Measurements from ENCODE around the gene MIAT. TPM values are rescaled to one million over a fixed set of nuclear protein-coding genes. Genes with fewer than 3 reads are reported as not detected.

Gene MIAT
- total RNA-seq, 2 donors from 2014 or later, result 1.2 to 4.4 TPM

DNA sequence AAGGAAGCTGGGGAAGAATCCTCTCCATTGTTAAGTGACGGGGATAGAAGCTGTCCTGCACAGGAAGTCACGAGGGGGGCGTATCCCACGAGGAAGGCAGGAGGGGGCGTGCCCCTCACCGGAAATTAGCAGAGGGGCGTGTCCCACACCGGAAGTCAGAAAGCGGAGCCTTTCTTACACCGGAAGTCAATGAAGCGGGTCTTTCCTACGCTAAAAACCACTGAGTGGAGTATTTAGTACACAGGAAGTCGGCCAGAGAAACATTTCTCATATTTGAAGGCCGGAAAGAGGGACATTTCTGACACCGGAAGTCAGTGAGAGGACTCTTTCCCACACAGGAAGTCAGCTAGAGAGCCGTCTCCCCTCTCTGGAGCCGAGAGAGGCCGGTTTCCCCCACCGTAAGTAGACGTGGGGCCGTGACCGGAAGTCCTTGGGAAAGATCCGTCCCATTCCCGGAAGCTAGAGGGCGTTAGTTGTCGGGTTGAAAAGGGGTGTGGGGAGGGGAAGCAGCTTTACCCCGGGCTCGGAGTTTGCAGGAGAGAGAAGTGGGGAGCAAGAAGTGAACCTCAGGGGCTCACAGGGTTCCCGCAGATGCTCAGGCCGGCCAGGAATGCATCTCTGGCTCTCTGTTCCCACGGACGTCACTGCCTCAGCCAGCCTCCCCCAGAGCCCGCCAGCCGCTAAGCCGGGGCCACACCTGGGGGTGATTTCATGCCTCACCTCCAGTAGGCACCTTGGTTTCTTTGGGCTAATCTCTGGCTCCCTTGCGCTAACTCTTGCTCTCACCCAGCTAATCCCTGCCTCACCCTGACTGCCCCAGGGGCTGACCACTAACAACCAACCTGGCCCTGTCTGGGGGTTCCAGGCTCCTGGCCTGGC lies 15.4 kb downstream of the MIAT start:
- Mint-ChIP-seq H3K27me3 (ENCODE audit: insufficient read depth) (no peaks in the 10 kb centered on the region), H3K36me3 (ENCODE audit: low read depth) (no peaks in the 10 kb centered on the region), H3K4me3 (peak overlapping the region; percentile 82), H3K27ac (peak overlapping the region; percentile 98), H3K4me1 (peaks cover 19% of the 10 kb centered on the region), H3K9me3 (no peaks in the 10 kb centered on the region)
- Histone ChIP-seq H3K27me3 (ENCODE audit: control insufficient read depth, insufficient read depth, low read length, poor library complexity, severe bottlenecking) (no peaks in the 10 kb centered on the region), H3K36me3 (ENCODE audit: control insufficient read depth, insufficient read depth, low read length) (no peaks in the 10 kb centered on the region), H3K9me3 (ENCODE audit: control insufficient read depth, low read length) (no peaks in the 10 kb centered on the region), H3K4me1 (ENCODE audit: control insufficient read depth, insufficient read depth, low read length) (no peaks in the 10 kb centered on the region), H3K4me3 (ENCODE audit: low read length) (peak overlapping the region; percentile 83), H3K27ac (ENCODE audit: low read depth, low read length) (peak overlapping the region; percentile 90), H3K9ac (ENCODE audit: extremely low read depth, low read length, poor library complexity, severe bottlenecking) (peak overlapping the region; percentile 64)
- TF ChIP-seq CTCF (conservative IDR thresholded peaks at IDR 0.05), result peak; percentile 75
- DNase-seq, result peak; percentile 96
- 14 to 27% methylated on average over 27 to 36 of the region's 36 CpGs for WGBS, 2 experiments (ENCODE audit: insufficient coverage in 1 of 2, insufficient read length in 1 of 2)

GRCh38 chr22:26673486-26673885 lies 16.1 kb downstream of the MIAT start:
- peak overlapping the region; percentile 64 for H3K9ac ChIP-seq (ENCODE audit: extremely low read depth, low read length, poor library complexity, severe bottlenecking)
- no peak for TF ChIP-seq CTCF (conservative IDR thresholded peaks at IDR 0.05)
- no peak for DNase-seq

GRCh38 chr22:26674211-26675190 lies 17.1 kb downstream of the MIAT start:
- peak; percentile 11 for TF ChIP-seq CTCF (conservative IDR thresholded peaks at IDR 0.05)
- Mint-ChIP-seq H3K4me3 (peak overlapping the region; percentile 82), H3K36me3 (ENCODE audit: low read depth) (no peaks in the 10 kb centered on the region), H3K27ac (peak overlapping the region; percentile 19), H3K27me3 (ENCODE audit: insufficient read depth) (no peaks in the 10 kb centered on the region), H3K4me1 (peaks cover 22% of the 10 kb centered on the region), H3K9me3 (no peaks in the 10 kb centered on the region)
- no peaks in the 10 kb centered on the region for H3K4me1 ChIP-seq (ENCODE audit: control insufficient read depth, insufficient read depth, low read length)
- WGBS, 2 experiments (ENCODE audit: insufficient coverage in 1 of 2, insufficient read length in 1 of 2), result 92 to 94% methylated on average over 6 to 9 of the region's 9 CpGs
- no peak overlapping the region for H3K9ac ChIP-seq (ENCODE audit: extremely low read depth, low read length, poor library complexity, severe bottlenecking)
- no peaks in the 10 kb centered on the region for H3K9me3 ChIP-seq (ENCODE audit: control insufficient read depth, low read length)
- peak overlapping the region; percentile 83 for H3K4me3 ChIP-seq (ENCODE audit: low read length)
- no peaks in the 10 kb centered on the region for H3K36me3 ChIP-seq (ENCODE audit: control insufficient read depth, insufficient read depth, low read length)
- H3K27ac ChIP-seq (ENCODE audit: low read depth, low read length), result no peak overlapping the region
- H3K27me3 ChIP-seq (ENCODE audit: control insufficient read depth, insufficient read depth, low read length, poor library complexity, severe bottlenecking), result no peaks in the 10 kb centered on the region
- DNase-seq, result no peak

More at GRCh38 chr22:26673486-26673885, 16.1 kb downstream of the MIAT start:
- H3K4me1 ChIP-seq (ENCODE audit: control insufficient read depth, insufficient read depth, low read length), result no peaks in the 10 kb centered on the region
- H3K9me3 ChIP-seq (ENCODE audit: control insufficient read depth, low read length), result no peaks in the 10 kb centered on the region
- Mint-ChIP-seq H3K36me3 (ENCODE audit: low read depth) (no peaks in the 10 kb centered on the region), H3K27me3 (ENCODE audit: insufficient read depth) (no peaks in the 10 kb centered on the region), H3K9me3 (no peaks in the 10 kb centered on the region), H3K27ac (peak overlapping the region; percentile 98), H3K4me3 (peak overlapping the region; percentile 82), H3K4me1 (peaks cover 19% of the 10 kb centered on the region)
- H3K27ac ChIP-seq (ENCODE audit: low read depth, low read length), result peak overlapping the region; percentile 90
- peak overlapping the region; percentile 83 for H3K4me3 ChIP-seq (ENCODE audit: low read length)
- 85 to 97% methylated on average over 2 to 4 of the region's 4 CpGs for WGBS, 2 experiments (ENCODE audit: insufficient coverage in 1 of 2, insufficient read length in 1 of 2)
- H3K27me3 ChIP-seq (ENCODE audit: control insufficient read depth, insufficient read depth, low read length, poor library complexity, severe bottlenecking), result no peaks in the 10 kb centered on the region
- H3K36me3 ChIP-seq (ENCODE audit: control insufficient read depth, insufficient read depth, low read length), result no peaks in the 10 kb centered on the region
